ENCODE measurements around the gene CALY.
A peak's percentile ranks its signal among the peaks of the same experiment; 100 is the strongest.
"Not testable (repeated sequence)": the region's sequence is repeated elsewhere in the genome, so short reads cannot be mapped to it uniquely, and the experiment has no call there.

CALY gene, protein sequence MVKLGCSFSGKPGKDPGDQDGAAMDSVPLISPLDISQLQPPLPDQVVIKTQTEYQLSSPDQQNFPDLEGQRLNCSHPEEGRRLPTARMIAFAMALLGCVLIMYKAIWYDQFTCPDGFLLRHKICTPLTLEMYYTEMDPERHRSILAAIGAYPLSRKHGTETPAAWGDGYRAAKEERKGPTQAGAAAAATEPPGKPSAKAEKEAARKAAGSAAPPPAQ

DNA sequence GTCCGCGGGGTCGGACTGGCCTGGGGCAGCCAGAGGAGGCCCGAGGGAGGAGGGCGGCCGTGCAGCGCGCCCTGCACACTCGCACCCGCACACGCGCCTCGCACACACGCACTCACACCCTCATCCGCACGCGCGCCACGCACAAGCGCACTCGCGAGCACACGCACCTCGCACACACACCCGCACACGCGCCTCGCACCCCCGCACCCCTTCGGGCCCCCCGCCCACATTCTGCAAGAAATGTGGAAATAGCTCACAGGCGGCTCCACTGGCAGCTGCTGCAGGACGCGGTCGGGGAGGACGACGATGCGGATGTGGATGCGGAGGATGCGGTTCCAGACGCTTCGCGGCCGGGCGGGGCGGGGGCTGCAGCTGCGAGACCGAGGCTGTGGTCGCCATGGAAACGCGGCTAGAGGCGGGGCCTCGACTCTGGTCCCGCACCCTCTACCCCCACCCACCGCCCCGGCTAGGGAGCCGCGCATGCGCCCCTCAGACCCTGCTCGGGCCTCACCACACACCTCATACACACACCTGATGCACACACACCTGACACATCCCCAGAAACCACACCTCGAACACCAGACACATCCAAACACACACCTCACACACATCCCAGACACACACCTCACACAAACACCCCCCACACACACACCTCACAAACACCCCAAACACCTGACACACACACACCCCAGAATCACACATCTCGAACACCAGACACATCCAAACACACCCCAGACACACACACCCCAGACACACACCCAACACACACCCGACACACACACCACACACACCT, at the start of gene CALY:
CALY (minus strand) TSS at position 320 of the 793 bp plus-strand sequence. CDS start 7,907 bp downstream, outside the sequence.
- DNase-seq (ENCODE audit: low read depth): no peak

- DNase-seq (ENCODE audit: low read depth): no peak
Observed at GRCh38 chr10:133385214-133385613, 48.5 kb upstream of the CALY start.

- DNase-seq (ENCODE audit: low read depth): no peak
Observed at GRCh38 chr10:133384071-133384470, 47.4 kb upstream of the CALY start.

GRCh38 chr10:133383551-133383950, 46.9 kb upstream of the CALY start:
- no peak for DNase-seq (ENCODE audit: low read depth)

DNA sequence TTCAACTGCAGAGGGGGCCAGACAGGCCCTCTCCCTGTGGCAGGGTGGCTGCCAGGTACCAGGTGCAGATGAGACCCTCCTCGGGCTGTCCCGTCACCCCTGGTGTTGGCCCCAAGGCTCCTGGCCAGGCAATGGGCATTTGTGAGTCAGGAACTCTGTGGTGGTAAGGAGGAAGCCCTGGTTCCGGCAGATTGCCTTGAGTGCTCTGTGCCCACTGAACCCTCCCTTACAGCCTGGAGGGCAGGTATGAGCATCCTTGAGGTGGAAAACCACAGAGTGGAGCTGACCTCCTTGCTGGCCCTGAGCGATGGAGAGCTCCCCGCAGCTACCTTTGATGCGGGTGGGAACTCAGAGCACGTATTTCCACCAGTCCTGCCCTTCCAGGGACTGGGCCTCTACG, 44.3 kb upstream of the CALY start:
- no peak for DNase-seq (ENCODE audit: low read depth)

DNA sequence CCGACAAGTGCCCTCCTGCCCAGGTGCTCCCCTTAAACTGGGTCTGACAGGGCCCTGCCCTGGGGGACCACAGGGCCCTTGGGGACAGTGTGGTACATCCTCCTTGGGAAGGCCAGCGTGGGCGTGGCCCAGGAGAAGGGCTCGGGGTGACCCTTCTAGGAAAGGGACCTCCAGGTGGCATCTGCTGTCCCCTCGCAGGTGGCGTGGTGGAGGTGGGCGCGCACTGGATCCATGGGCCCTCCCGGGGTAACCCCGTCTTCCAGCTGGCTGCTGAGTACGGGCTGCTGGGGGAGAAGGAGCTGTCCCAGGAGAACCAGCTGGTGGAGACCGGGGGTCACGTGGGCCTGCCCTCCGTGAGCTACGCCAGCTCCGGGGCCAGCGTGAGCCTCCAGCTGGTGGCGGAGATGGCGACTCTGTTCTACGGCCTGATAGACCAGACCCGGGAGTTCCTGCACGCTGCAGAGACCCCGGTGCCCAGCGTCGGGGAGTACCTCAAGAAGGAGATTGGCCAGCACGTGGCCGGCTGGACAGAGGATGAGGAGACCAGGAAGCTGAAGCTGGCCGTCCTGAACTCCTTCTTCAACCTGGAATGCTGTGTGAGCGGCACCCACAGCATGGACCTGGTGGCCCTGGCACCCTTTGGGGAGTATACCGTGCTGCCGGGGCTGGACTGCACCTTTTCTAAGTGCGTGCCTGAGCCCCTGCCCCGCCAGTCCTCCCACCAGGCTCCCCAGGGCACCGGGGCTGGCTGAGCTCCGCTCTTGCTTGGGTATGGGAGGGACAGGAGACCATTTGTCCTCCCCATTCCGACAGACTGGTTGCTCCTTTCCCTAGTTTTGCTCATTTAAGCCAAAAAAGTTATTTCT, 43.3 kb upstream of the CALY start:
- DNase-seq (ENCODE audit: low read depth): no peak

GRCh38 chr10:133379152-133379800, 42.6 kb upstream of the CALY start, which contains the start of gene PAOX:
PAOX (plus strand) TSS chr10:133379262; CDS start chr10:133379317, 55 bp downstream.
- DNase-seq (ENCODE audit: low read depth): peak; percentile 70

GRCh38 chr10:133378251-133379096, 41.8 kb upstream of the CALY start:
- DNase-seq (ENCODE audit: low read depth): peak; percentile 60

DNA sequence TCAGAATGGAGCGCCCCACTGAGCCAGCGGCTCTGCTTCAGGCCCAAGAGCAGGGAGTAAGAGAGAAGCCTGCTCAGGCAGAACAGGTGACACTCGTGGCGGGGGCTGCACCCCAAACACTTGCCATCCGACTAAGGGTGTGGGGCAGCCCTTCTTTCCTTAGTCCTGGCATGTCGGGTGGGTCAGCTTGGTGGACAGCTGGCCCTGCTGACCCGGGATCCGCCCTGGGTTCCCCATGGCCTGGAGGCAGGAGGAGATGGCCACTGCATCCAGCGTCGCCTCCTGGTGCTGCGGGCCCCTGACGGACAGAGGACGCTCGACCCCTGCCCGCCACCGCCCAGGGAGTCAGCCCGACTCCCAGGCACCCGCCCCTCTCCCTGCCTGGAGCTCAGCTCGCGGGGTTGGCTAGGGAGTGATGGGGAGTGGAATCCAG, 41.1 kb upstream of the CALY start:
- no peak for DNase-seq (ENCODE audit: low read depth)

- no peak for DNase-seq (ENCODE audit: low read depth)
Observed at GRCh38 chr10:133377025-133377817, 40.5 kb upstream of the CALY start.

DNA sequence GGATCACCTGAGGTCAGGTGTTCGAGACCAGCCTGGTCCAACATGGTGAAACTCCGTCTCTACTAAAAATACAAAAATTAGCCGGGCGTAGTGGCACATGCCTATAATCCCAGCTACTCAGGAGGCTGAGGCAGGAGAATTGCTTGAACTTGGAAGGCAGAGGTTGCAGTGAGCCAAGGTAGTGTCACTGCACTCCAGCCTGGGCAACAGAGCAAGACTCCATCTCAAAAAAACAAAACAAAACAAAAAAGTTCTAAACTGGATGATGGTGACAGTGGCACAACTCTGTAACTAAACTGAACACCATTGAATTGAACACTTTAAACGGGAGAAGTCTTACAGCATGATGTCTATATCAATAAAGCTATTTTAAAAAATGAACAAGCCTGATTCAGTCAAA, 39.5 kb upstream of the CALY start:
- not testable (repeated sequence) for DNase-seq (ENCODE audit: low read depth)

- DNase-seq (ENCODE audit: low read depth): no peak
Observed at GRCh38 chr10:133375357-133376115, 38.8 kb upstream of the CALY start.

- DNase-seq (ENCODE audit: low read depth): peak; percentile 93
Observed at GRCh38 chr10:133373174-133374090, 36.7 kb upstream of the CALY start, which contains the start of gene ECHS1. ECHS1 (minus strand) TSS chr10:133373354; CDS start chr10:133373333, 21 bp downstream.

DNA sequence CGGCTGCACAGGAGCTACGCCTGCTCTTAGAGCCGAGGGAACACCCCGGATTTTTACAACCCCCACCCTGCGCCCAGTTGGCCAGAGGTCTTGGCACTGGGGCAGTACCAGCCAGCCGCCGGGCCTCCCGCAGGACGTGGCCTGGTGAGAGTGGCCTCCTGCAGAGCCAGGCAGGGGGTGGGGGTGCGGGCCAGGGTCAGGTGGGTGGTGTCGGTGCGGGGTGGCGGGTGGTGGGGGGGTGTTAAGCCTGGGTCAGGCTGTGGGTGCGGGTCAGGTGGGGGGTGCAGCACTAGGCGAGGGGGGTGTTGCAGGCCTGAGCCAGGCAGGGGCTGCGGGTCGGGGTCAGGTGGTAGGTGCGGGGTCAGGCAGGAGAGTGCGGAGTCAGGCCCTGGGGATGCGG, 35.8 kb upstream of the CALY start:
- no peak for DNase-seq (ENCODE audit: low read depth)

DNA sequence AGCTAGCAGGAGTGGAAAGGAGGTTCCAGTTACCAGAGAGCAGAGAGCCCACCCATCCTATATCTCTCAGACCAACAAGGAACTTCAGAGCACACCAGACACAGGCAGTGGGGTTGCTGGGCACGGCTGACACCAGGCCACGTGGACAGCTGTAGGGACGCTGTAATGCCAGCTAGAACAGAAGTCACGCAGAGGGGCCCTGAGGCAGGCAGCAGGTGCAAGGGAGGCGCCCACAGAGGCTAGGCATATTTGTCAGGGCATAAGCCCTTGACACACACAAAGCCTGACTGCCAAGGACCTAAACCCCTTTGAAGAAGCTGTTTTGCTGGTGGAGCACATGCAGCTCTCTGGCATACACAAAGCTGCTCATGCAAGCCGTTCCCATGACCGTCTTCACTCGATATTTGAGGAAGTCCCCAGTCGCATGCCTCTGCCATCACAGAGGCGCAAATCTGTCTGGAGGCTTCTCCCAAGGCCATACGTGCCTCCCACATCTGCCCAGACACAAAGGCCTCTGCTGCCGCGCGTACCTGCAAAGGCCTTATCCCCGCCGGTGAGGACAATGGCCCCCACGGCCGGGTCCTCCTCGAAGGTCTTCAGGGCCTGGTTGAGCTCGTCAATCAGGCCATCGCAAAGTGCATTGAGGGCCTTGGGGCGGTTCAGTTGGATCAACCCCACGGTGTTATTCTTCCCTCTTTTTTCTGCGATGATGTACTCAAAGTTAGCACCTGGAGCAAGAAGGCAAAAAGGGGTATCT, 33.5 kb upstream of the CALY start:
- DNase-seq (ENCODE audit: low read depth): no peak

- no peak for DNase-seq (ENCODE audit: low read depth)
Observed at GRCh38 chr10:133368153-133368552, 31.5 kb upstream of the CALY start.

DNA sequence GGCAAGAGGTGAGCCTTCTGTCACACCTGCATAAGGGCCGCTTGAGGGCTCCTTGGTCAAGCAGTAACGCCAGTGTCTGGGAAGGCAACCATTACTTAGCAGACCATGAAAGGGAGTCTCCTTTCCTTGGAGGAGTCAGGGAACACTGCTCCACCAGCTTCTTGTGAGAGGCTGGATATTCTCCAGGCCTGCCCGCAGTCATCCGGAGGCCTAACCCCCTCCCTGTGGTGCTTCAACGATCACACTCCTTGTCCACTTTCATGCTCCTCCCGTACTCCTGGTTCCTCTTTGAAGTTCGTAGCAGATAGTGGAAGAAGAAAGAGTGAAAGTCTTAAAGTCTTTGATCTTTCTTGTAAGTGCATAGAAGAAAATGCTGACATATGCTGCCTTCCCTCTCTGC, 30.8 kb upstream of the CALY start:
- not testable (repeated sequence) for DNase-seq (ENCODE audit: low read depth)

Measured in ELR (cell line).